HG02852 (cell line): ENCODE data around the gene OSBPL5.

Source experiments
- ATAC-seq: cut with Tn5 transposase; IDR thresholded peaks from one replicate; pipeline ENCODE4 v1.9.1; 2021; ENCODE audit warnings: mild to moderate bottlenecking, moderate library complexity; ENCODE audit not compliant: unreplicated experiment

Gene OSBPL5

DNA sequence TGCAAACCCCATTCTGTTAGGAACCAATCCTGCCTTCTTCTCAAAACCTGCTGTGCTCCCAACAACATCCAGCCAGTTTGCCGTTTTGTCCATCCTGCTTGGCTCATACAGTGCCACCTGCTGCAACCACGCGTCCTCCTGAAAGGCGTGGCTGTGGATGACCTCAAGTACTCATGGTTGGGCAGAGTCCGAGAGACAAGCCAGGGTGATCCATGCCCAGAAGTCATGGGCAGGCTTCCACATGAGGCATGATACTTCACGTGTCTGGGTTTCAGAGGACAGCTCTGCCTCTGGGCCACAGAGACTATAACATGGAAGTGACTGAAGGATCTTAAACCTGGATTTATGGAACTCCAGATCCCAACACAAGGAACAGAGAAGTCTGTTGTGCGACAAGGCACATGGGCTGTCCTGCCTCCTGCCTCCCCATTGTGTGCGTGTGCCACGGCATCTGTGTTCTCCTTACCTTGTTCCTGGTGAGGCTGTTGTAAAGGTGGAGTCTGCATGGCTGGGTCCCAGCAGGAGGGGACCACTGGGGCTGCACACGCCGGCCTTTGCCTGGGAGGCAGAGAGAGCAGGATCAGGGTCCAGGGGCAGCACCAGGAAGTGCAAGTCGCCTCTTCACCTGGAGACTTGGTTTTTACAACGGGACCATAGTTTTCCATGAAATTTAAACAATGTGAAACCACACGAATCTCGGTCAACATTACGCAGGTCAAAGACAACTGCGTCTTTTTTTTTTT lies 123.2 kb downstream of the OSBPL5 start:
- ATAC-seq, result no peak

DNA sequence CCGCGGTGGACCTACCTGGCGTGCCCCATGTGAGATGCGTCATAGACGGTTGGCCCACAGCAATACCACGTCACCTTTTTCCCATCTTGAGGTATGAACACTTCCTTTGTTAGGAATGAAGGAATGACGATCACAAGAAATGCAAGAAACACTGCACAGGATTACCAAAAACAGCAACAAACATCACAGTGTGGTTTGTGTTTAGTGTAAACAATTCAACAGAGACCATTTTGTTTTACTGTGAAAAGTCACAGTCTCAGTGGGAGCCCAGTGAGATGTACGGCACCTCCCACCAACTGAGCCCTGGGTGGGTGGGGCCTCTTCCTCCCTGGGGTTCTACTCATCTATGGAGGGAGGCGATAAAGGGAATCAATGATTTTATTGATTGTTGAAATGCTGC lies 124.2 kb downstream of the OSBPL5 start:
- ATAC-seq, result no peak

DNA sequence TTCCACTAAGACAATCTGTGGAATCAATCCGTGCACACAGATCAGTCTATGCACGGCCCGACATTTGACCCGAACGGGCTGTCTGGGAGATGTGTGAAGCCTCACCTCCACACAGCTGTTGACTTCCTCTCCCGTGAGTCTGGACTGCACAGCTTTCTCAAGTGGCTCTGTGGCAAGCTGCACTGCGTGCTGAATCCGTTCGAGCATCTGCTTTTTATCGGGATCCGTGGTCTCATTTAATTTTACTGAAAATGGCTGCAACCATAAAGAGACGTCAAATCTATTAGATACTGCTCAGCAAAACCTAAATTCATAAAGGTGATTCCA lies 127.2 kb downstream of the OSBPL5 start:
- ATAC-seq, result no peak
